Smooth muscle cell (in vitro differentiated cells): Measurements from ENCODE around the gene PURA. TPM values are rescaled to one million over a fixed set of nuclear protein-coding genes. Genes with fewer than 3 reads are reported as not detected.

ENCODE experiments used
- DNase-seq: peaks from one replicate; lab custom pipeline; 2025; ENCODE audit not compliant: unreplicated experiment; lab: John Stamatoyannopoulos, UW
- H2AFZ ChIP-seq: fragments of 200-600 bp; sonication (generic); 2 replicates; pipeline ENCODE4 v1.6.0; 2016; ENCODE audit warnings: antibody characterized with exemption, low read depth, mild to moderate bottlenecking
- H3F3A ChIP-seq: fragments of 200-600 bp; sonication (generic); 2 replicates; pipeline ENCODE4 v1.6.0; 2017; ENCODE audit warnings: antibody characterized with exemption, low read depth
- H3K27ac ChIP-seq: fragments of 200-600 bp; sonication (generic); 2 replicates; pipeline ENCODE4 v1.5.1; 2016; ENCODE audit warnings: low read depth, mild to moderate bottlenecking
- H3K27me3 ChIP-seq: fragments of 200-600 bp; sonication (generic); 2 replicates; pipeline ENCODE4 v1.6.1; 2016; ENCODE audit warnings: low read depth, mild to moderate bottlenecking
- H3K36me3 ChIP-seq: fragments of 200-600 bp; sonication (generic); 2 replicates; pipeline ENCODE4 v1.5.1; 2016; ENCODE audit warnings: low read depth
- H3K4me1 ChIP-seq: fragments of 200-600 bp; sonication (generic); 2 replicates; pipeline ENCODE4 v1.5.1; 2016; ENCODE audit warnings: low read depth
- H3K4me2 ChIP-seq: fragments of 200-600 bp; sonication (generic); 2 replicates; pipeline ENCODE4 v1.6.0; 2016; ENCODE audit warnings: mild to moderate bottlenecking
- H3K4me3 ChIP-seq: fragments of 200-600 bp; sonication (generic); 2 replicates; pipeline ENCODE4 v1.5.1; 2016; ENCODE audit warnings: mild to moderate bottlenecking
- H3K79me2 ChIP-seq: fragments of 200-600 bp; sonication (generic); 2 replicates; pipeline ENCODE4 v1.6.0; 2016; ENCODE audit warnings: low read depth, mild to moderate bottlenecking
- H3K9ac ChIP-seq: fragments of 200-600 bp; sonication (generic); 2 replicates; pipeline ENCODE4 v1.6.0; 2016; ENCODE audit warnings: low read depth
- H3K9me3 ChIP-seq: fragments of 200-600 bp; sonication (generic); replicated peaks from 2 replicates; pipeline ENCODE4 v1.5.1; 2016; ENCODE audit warnings: low read depth
- H4K20me1 ChIP-seq: fragments of 200-600 bp; sonication (generic); 2 replicates; pipeline ENCODE4 v1.6.0; 2016; ENCODE audit warnings: low read depth
- CTCF ChIP-seq: fragments of 200-600 bp; sonication (generic); IDR thresholded peaks from 2 replicates; pipeline ENCODE4 v1.5.1; 2017; ENCODE audit warnings: borderline replicate concordance, mild to moderate bottlenecking, antibody characterized with exemption; ENCODE audit not compliant: insufficient read depth, poor library complexity, severe bottlenecking
- WGBS: methylation state at CpG from one replicate; pipeline ENCODE4 v1.1.7; 2016; ENCODE audit warnings: low lambda C conversion rate; 5-methylcytosine and 5-hydroxymethylcytosine counted together
- polyA plus RNA-seq: library from polyadenylated mRNA; unstranded; fragments of >200 nt; fragmentation: Nextera tagmentation; extraction: Ambion mirVana; gene quantifications from 2 replicates; pipeline ENCODE4 v1.2.1, GENCODE V29; 2016
- total RNA-seq: library from RNA; depleted of rRNA; stranded (reverse); fragments of >200 nt; gene quantifications from 2 replicates; pipeline ENCODE4 v1.2.3, GENCODE V29; 2014

PURA gene
- total and polyA plus RNA-seq, 2 experiments from 2014 or later: 5.2 to 9.4 TPM

GRCh38 chr5:140118302-140118936 lies 4.5 kb downstream of the PURA start:
- H3K27me3 ChIP-seq: no peaks in the 10 kb centered on the region
- 76% methylated on average over 3 of the region's 3 CpGs for WGBS
- no peak for TF ChIP-seq CTCF
- H3K4me3 ChIP-seq: no peak overlapping the region
- H3K27ac ChIP-seq: no peak overlapping the region
- no peaks in the 10 kb centered on the region for H3F3A ChIP-seq
- no peaks in the 10 kb centered on the region for H3K36me3 ChIP-seq
- no peak for DNase-seq
- no peak overlapping the region for H2AFZ ChIP-seq
- H3K4me1 ChIP-seq: peaks cover 25% of the 10 kb centered on the region
- H3K79me2 ChIP-seq: peaks cover 40% of the 10 kb centered on the region
- H3K9ac ChIP-seq: no peak overlapping the region
- peaks cover 87% of the 10 kb centered on the region for H4K20me1 ChIP-seq
- no peaks in the 10 kb centered on the region for H3K9me3 ChIP-seq
- no peak overlapping the region for H3K4me2 ChIP-seq

- Histone ChIP-seq H3K9ac (no peak within 1 kb of the TSS), H3K79me2 (peaks cover 8% of the 10 kb centered on the region)
- 97% methylated on average over 4 of the region's 4 CpGs for WGBS
Measured at GRCh38 chr5:140125637-140126036, 11.7 kb downstream of the PURA start, which contains the start of gene IGIP. Gene IGIP (plus strand): TSS chr5:140125937. CDS start chr5:140128477, 2,540 bp downstream.

GRCh38 chr5:140126315-140127012 lies 12.6 kb downstream of the PURA start:
- DNase-seq: no peak
- TF ChIP-seq CTCF: no peak
- no peaks in the 10 kb centered on the region for H3K4me1 ChIP-seq
- peaks cover 8% of the 10 kb centered on the region for H3K79me2 ChIP-seq
- H3K4me2 ChIP-seq: no peak overlapping the region
- no peak overlapping the region for H2AFZ ChIP-seq
- no peaks in the 10 kb centered on the region for H3F3A ChIP-seq
- no peaks in the 10 kb centered on the region for H3K36me3 ChIP-seq
- H4K20me1 ChIP-seq: peaks cover 78% of the 10 kb centered on the region
- no peaks in the 10 kb centered on the region for H3K9me3 ChIP-seq
- H3K4me3 ChIP-seq: no peak overlapping the region
- H3K27me3 ChIP-seq: peaks cover 4% of the 10 kb centered on the region
- H3K9ac ChIP-seq: no peak overlapping the region
- H3K27ac ChIP-seq: no peak overlapping the region
- WGBS: 84% methylated on average over 6 of the region's 6 CpGs

More at GRCh38 chr5:140125637-140126036, 11.7 kb downstream of the PURA start, which contains the start of gene IGIP:
- no peak within 1 kb of the TSS for H3K4me2 ChIP-seq
- no peak for TF ChIP-seq CTCF
- no peaks in the 10 kb centered on the region for H3K4me1 ChIP-seq
- DNase-seq: no peak
- H2AFZ ChIP-seq: no peak within 1 kb of the TSS
- no peak within 1 kb of the TSS for H3K4me3 ChIP-seq
- H4K20me1 ChIP-seq: peaks cover 86% of the 10 kb centered on the region
- peaks cover 4% of the 10 kb centered on the region for H3K27me3 ChIP-seq
- no peaks in the 10 kb centered on the region for H3K36me3 ChIP-seq
- H3F3A ChIP-seq: no peaks in the 10 kb centered on the region
- no peak within 1 kb of the TSS for H3K27ac ChIP-seq
- no peaks in the 10 kb centered on the region for H3K9me3 ChIP-seq

- DNase-seq: no peak
- H3K9me3 ChIP-seq: no peaks in the 10 kb centered on the region
- H2AFZ ChIP-seq: no peak overlapping the region
- H3F3A ChIP-seq: no peaks in the 10 kb centered on the region
- peaks cover 69% of the 10 kb centered on the region for H4K20me1 ChIP-seq
- H3K27me3 ChIP-seq: peaks cover 4% of the 10 kb centered on the region
- TF ChIP-seq CTCF: no peak
- H3K27ac ChIP-seq: no peak overlapping the region
- H3K79me2 ChIP-seq: peaks cover 2% of the 10 kb centered on the region
- no peak overlapping the region for H3K4me2 ChIP-seq
- H3K36me3 ChIP-seq: no peaks in the 10 kb centered on the region
- H3K4me3 ChIP-seq: no peak overlapping the region
- WGBS: 92% methylated on average over 5 of the region's 5 CpGs
- no peak overlapping the region for H3K9ac ChIP-seq
- no peaks in the 10 kb centered on the region for H3K4me1 ChIP-seq
Measured at GRCh38 chr5:140128376-140128775, 14.5 kb downstream of the PURA start.
